ENCODE measurements around the gene CEACAM16. TPM values are rescaled to one million over a fixed set of nuclear protein-coding genes. Genes with fewer than 3 reads are reported as not detected.
"Not testable (repeated sequence)": the region's sequence is repeated elsewhere in the genome, so short reads cannot be mapped to it uniquely, and the experiment has no call there.

The CEACAM16 gene
- total and polyA plus RNA-seq, 10 donors = not detected

DNA sequence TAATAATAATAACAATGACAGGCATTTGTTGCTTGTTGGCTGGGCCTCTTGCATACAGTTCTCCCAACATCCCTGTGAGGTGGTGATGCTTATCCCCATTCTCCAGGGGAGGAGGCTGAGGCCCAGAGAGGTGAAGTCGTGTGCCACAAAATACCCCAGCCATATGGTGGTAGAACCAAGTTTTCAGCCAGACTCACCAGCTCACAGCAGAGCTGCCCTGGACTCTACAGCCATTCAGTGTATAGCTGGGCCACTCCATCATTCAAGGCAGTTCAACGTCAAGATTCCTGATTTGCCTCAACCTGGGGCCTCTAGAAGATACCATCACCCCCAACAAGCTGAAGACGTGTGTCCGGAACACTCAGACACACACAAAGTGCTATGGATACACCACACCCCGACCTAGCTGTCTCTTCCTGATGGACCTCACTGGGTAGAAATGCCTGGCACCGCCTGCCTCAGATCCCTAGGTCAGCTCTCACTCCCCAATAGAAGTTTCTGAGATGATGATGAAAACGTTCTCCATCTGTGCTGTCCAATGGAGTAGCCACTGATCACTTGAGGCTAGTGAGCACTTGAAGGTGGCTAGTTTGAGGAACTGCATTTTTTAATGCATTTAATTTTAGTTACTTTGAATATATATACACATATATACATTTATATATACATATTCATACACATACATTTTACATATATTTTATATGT lies 31.9 kb upstream of the CEACAM16 start:
- intact Hi-C loops (cut with DNase I; ENCODE audit: low total_unique reads) = no loop called here
- Histone ChIP-seq H3K27me3 (replicated peaks in 1 of 7) (no peaks in the 10 kb centered on the region), H3K27ac (no peak overlapping the region), H3K4me1 (peaks cover 0 to 8% (median 0%) of the 10 kb centered on the region in 6 donors), H3K4me3 (no peak overlapping the region), H3K9me3 (no peaks in the 10 kb centered on the region), H3K36me3 (peaks cover 0 to 16% (median 0%) of the 10 kb centered on the region in 6 donors)
- DNase-seq = no peak
- WGBS, 5 donors = 77 to 87% (median 81%) methylated on average over 3 to 7 of the region's 7 CpGs
- TF ChIP-seq POLR2AphosphoS5 (IDR thresholded peaks at IDR 0.05) (no peak), POLR2A (IDR thresholded peaks at IDR 0.05) (no peak)
- TF ChIP-seq, protein P1, sequence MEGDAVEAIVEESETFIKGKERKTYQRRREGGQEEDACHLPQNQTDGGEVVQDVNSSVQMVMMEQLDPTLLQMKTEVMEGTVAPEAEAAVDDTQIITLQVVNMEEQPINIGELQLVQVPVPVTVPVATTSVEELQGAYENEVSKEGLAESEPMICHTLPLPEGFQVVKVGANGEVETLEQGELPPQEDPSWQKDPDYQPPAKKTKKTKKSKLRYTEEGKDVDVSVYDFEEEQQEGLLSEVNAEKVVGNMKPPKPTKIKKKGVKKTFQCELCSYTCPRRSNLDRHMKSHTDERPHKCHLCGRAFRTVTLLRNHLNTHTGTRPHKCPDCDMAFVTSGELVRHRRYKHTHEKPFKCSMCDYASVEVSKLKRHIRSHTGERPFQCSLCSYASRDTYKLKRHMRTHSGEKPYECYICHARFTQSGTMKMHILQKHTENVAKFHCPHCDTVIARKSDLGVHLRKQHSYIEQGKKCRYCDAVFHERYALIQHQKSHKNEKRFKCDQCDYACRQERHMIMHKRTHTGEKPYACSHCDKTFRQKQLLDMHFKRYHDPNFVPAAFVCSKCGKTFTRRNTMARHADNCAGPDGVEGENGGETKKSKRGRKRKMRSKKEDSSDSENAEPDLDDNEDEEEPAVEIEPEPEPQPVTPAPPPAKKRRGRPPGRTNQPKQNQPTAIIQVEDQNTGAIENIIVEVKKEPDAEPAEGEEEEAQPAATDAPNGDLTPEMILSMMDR (IDR thresholded peaks at IDR 0.05 in 8 of 11, conservative IDR thresholded peaks at IDR 0.05 in 3 of 11) = no peak

DNA sequence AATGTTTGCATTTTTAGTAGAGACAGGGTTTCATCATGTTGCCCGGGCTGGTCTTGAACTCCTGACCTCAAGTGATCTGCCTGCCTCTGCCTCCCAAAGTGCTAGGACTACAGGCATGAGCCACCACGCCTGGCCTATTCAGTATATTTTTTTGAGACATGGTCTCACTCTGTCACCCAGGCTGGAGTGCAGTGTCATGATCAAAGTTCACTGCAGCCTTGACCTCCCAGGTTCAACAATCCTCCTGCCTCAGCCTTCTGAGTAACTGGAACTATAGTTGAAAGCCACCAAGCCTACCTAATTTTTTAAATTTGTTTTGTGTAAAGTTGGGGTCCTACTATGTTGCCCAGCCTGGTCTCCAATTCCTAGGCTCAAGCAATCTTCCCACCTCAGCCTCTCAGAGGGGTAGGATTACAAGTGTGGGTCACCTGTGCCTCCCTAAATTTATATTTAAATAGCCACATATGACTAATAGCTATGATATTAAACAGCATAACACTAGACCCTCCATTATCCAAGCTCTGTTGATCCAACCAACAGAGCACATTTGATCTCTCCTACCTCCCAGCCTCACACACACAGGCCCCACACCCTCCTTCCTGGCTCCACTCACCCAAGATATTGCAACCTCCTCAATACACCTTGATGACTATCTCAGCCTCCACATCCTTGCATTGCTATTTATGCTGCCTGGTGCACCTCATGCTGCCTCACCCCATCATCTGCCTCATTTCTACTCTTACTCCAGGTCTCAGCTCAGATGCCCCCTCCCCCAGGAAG lies 29.8 kb upstream of the CEACAM16 start:
- intact Hi-C loops (cut with DNase I; ENCODE audit: low total_unique reads) = no loop called here
- Histone ChIP-seq H3K9me3 (no peaks in the 10 kb centered on the region), H3K27me3 (replicated peaks in 1 of 7) (no peaks in the 10 kb centered on the region), H3K4me3 (no peak overlapping the region), H3K4me1 (no peaks in the 10 kb centered on the region), H3K36me3 (no peaks in the 10 kb centered on the region), H3K27ac (no peak overlapping the region)
- 82 to 94% (median 85%) methylated on average over 2 of the region's 2 CpGs for WGBS, 5 donors
- DNase-seq = no peak
- TF ChIP-seq POLR2A (IDR thresholded peaks at IDR 0.05) = no peak
- TF ChIP-seq POLR2AphosphoS5 (IDR thresholded peaks at IDR 0.05) = no peak
- TF ChIP-seq, protein P1 (IDR thresholded peaks at IDR 0.05 in 8 of 11, conservative IDR thresholded peaks at IDR 0.05 in 3 of 11) = no peak

DNA sequence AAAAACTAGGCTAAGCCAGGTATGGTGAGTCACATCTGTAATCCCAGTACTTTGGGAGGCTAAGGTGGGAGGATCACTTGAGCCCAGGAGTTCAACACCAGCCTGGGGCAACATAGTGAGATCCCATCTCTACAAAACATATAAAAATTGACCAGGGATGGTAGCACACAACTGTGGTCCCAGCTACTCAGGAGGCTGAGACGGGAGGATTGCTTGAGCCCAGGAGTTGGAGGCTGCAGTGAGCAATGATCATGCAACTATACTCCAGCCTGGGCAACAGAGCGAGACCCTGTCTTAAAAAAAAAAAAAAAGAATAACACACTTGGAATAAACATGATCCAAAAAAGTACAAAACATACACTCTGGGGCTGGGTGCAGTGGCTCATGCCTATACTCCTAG lies 28.9 kb upstream of the CEACAM16 start:
- H3K9me3 ChIP-seq; H3K36me3 ChIP-seq; H3K4me1 ChIP-seq; H3K4me3 ChIP-seq; intact Hi-C loops (cut with DNase I; ENCODE audit: low total_unique reads); DNase-seq; H3K27me3 ChIP-seq (replicated peaks in 1 of 7); H3K27ac ChIP-seq: not testable (repeated sequence)
- 73 to 100% (median 97%) methylated on average over 2 of the region's 2 CpGs for WGBS, 5 donors

DNA sequence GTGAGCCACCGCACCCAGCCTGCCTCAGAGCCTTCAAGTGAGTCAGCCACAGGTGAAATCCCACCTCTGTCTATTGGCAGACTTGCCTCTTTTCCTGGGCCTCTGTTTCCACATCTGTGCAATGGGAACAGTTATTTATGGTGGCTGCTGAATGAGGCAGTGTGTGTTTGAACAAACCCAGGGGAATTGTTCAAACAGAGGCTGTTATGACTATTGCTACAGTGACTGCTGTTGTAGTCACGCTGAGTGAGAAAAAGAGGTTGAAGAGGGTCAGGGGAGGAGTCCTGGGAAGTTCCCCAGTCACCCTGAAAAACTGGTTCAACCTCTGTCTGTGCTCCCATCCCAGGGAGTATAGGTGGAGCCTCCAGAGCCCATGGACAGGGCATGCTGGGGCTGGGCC lies 27.6 kb upstream of the CEACAM16 start, which contains the start of gene CEACAM19:
Gene CEACAM19, plus strand, starts transcription at position 83 of the 400 bp plus-strand sequence. CDS start 450 bp downstream, outside the sequence.
- Histone ChIP-seq H3K4me1 (no peaks in the 10 kb centered on the region), H3K9me3 (no peaks in the 10 kb centered on the region), H3K27ac (no peak within 1 kb of the TSS), H3K36me3 (no peaks in the 10 kb centered on the region), H3K4me3 (no peak within 1 kb of the TSS), H3K27me3 (replicated peaks in 1 of 7) (no peaks in the 10 kb centered on the region)
- no peak for DNase-seq
- 72 to 80% (median 74%) methylated on average over 2 of the region's 2 CpGs for WGBS, 5 donors
- intact Hi-C loops (cut with DNase I; ENCODE audit: low total_unique reads) = no loop called here
- TF ChIP-seq, protein P1 (IDR thresholded peaks at IDR 0.05 in 8 of 11, conservative IDR thresholded peaks at IDR 0.05 in 3 of 11) = no peak
- TF ChIP-seq POLR2A (IDR thresholded peaks at IDR 0.05) = no peak
- no peak for TF ChIP-seq POLR2AphosphoS5 (IDR thresholded peaks at IDR 0.05)
